GM19328 (cell line): Measurements from ENCODE around the gene PPP1R26.
"Not testable (repeated sequence)": the region's sequence is repeated elsewhere in the genome, so short reads cannot be mapped to it uniquely, and the experiment has no call there.

Experiments used
- ATAC-seq: cut with Tn5 transposase; IDR thresholded peaks from one replicate; pipeline ENCODE4 v1.9.1; 2021; ENCODE audit warnings: mild to moderate bottlenecking, moderate library complexity; ENCODE audit not compliant: unreplicated experiment

PPP1R26 gene

GRCh38 chr9:135503371-135504261, 24.0 kb downstream of the PPP1R26 start:
- no peak for ATAC-seq

DNA sequence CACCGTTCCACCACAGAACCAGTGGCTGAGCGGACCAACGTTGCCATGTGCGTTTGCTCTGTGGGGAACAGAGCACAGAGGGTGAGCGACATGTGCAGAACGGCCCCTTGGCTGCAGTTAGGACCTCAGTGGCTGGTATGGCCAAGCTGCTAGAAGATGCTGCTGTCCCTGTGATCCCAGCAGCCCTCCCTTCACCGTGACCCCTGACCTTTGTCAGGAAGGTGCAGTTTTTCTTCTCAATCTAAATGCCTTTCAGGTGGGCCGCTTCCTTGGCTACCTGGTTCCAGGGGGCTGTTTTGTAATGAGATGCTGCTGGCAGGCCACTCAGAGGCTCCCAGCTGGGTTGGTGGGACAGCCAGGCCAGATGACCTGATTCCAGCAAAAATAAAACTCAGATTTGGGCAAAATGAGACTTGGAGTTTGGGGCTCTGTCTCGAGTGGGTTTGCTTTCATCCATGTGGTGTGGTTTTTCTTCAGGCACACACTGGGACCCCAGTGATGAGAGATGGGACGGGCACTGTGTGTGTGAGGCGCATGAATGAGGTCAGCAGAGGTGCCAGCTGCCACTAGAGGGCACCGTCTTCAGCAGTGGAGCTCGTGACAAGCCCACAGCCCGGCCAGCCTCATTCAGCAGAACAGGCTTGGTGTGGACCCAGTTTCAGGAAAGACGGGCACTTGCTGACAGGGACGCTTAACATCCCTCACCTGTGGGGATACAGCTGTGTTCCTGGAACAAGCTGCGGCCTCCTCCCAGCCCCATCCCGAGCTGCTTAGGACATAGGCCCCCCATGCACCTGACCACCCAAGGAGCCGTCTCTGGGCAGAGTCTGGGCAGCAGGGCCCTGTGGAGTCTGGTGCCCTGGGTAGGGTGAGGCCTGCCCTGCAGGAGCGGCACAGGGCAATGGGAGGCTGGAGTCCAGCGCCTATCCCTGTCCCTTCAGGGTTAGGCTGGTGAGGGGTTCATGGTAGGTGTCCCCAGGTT, 25.0 kb downstream of the PPP1R26 start:
- ATAC-seq = no peak

- no peak for ATAC-seq
Measured at GRCh38 chr9:135505406-135506187, 26.0 kb downstream of the PPP1R26 start.

DNA sequence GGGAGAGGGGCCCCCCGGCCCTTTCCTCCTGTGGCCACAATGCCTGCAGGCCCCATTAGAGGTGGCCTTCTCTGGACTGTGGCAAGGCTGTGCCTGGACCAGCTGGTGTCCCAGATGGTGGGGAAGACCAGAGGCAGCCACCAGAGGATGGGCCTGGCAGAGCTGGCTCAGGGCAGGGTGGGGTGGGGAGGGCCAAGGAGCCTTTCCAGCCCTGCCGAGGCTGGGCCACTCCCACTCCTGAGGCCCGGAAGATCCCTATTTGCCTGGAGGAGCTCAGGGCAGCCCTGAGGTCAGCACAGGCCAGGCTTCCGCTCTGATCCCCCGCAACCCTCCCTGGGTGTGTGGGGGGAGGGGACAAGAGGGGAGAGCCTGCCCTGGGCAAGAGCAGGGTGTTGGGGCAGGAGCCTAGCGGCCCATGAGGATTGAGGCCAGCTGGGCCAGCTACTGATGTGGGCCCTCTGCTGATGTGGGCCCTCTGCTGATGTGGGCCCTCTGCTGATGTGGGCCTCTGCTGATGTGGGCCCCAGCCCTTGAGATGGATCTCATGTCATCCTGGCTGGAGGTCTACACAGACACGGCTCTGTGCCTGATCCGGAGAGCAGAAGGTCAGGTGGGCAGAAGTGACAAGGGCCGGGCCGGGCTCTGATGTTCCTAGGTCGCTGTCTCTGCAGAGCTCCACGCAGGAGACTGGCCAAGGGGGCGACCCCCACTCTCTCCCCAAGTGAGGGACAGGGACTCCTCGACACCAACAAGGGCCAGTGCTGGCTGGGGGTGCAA, 26.9 kb downstream of the PPP1R26 start:
- no peak for ATAC-seq

DNA sequence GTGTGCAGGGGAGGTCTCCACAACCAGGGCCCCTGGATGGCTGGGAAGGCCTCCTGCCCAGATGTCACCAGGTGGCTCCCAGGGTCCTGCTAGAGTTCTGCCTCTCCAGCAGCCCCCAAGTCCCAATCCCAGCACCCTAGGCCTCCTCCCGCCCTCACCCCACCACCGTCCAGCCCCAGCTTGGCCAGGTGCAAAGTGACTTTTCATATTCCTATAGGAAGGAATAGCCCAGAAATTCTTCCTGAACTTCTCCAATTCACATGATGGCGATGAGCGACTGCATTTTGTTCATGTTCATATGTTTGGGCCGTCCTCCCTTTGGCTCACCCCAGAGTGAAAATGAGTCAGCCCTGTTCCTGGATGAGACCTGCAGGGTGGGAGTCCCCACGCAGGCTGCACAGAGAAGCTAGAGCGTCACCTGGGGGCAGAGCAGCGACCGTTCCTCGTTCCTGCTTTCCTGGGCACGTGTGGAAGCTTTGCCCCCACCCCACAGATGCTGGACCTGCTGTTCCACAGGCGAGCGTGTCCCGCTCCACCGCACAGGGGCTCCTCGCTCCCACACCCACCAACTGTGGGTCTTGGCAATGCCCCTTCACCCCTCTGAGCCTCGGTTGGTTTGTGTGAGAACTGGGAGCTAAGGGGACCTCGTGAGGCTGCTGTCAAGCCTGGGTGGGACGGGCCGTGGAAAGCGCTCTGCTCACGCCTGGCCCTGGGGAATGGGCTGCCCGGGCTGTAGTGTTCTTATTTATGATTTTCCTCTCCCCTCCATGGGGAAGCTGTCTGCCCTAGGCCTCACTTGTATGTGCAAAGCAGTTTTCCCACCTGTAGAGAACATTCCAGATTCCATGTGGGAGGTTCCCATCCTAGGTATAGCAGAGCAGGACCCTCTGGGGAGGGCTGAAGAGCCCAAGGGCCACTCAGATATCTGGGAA, 27.8 kb downstream of the PPP1R26 start:
- ATAC-seq = no peak

GRCh38 chr9:135508211-135508820, 28.7 kb downstream of the PPP1R26 start:
- ATAC-seq = no peak

DNA sequence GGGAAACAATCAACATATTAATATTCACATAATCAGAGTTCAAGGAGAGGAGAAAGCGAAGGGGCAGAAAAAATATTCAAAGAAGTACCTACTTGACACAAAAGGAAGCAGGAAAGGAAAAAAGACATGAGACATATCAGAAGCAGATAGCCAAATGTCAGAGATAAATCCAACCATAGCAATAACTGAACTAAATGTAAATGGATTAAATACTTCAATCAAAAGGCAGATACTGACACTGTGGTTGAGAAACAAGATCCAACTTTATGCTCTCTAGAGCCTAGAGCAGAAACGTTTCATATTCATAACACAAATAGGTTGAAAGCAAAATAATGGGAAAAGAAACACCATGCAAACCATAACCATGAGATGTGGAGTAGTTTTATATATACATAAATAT, 29.9 kb downstream of the PPP1R26 start:
- no peak for ATAC-seq

DNA sequence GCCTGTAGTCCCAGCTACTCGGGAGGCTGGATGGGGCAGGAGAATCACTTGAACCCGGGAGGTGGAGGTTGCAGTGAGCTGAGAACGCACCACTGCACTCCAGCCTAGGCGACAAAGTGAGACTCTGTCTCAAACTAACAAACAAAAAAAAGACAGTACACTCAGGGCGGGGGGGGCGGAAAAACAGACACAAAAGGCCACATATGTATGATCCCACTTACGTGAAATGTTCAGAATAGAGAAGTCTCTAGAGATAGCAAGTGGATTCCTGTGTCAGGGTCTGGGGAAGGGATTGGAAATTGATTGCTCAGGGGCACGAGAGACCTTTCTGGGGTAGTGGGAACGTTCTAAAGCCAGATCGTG, 32.6 kb downstream of the PPP1R26 start:
- ATAC-seq = no peak

- no peak for ATAC-seq
Measured at GRCh38 chr9:135512904-135513303, 33.3 kb downstream of the PPP1R26 start.

GRCh38 chr9:135513351-135513846, 33.8 kb downstream of the PPP1R26 start:
- no peak for ATAC-seq

DNA sequence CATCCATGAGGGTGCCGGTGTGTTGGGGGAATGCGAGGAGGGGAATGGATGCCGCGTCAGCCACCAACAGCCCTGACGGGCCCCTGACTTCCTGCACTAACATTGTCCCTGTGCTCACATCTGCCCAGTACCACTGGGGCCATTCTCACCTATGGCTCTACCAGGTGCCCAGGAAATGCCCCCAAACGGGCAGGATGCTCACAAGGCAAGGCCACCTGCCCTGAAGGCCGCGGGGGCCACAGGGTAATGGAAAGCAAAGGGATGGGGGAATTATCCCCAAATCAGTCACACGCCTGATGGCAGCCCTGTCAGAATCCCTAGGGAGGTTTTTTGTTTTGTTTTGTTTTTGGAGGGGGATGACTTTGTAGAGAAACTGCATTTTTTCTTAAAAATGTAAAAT, 34.3 kb downstream of the PPP1R26 start:
- not testable (repeated sequence) for ATAC-seq

DNA sequence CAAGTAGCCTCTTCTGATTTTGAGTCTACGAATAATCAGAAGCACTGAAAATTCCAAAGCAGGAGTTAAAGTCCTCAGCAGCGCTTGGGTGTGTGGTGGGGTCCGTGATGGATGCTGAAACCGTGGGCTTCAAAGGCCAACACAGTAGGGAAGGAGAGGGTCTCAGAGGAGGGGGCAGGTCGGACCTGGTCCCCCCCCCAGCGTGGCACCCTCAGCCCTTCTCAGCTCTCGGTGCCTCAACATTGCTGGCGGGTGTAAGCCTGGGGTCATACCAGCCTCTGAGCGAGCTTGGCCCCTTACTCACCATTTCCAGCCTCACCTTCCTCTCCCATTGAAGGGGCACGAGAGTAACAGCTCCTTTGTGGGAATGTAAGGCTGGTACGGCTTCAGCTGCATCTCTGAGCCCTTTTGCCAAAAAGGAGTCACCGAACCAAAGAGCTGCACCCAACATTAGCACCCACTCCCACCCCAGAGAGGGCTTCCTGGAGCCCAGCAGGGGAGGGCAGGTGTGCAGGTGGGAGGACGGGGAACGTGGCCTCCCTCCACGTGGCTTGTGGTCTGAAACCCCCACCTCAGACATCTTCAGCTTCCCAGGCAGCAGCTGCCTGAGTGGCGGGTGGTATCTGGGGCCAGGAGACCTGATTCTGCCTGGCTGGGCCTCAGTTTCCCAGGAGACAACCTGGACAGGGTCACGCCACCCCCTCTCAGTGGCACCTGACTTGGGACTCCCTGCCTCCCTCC, 34.9 kb downstream of the PPP1R26 start:
- no peak for ATAC-seq

- no peak for ATAC-seq
Measured at GRCh38 chr9:135515083-135515951, 35.7 kb downstream of the PPP1R26 start.

- no peak for ATAC-seq
Measured at GRCh38 chr9:135516132-135516860, 36.7 kb downstream of the PPP1R26 start.

- no peak for ATAC-seq
Measured at GRCh38 chr9:135517407-135517822, 37.8 kb downstream of the PPP1R26 start.
